Retinal pigment epithelial cell (primary cell): ENCODE results near the gene DAAM2.

ENCODE experiments used
- DNase-seq: peaks from one replicate; pipeline ENCODE4 v3.0.0-alpha.2; 2010; ENCODE audit warnings: low read depth
- H3K4me3 ChIP-seq: 2 replicates; pipeline ENCODE4 v1.5.1; 2011; ENCODE audit warnings: mild to moderate bottlenecking, low read length, control low read depth, moderate library complexity
- CTCF ChIP-seq: conservative IDR thresholded peaks from 2 replicates; pipeline ENCODE4 v1.5.1; 2011; ENCODE audit warnings: low read depth, low read length, control low read depth, inconsistent platforms

DAAM2 gene

GRCh38 chr6:39800034-39801032, 8.2 kb downstream of the DAAM2 start:
- no peak for DNase-seq
- no peak for TF ChIP-seq CTCF
- no peak overlapping the region for H3K4me3 ChIP-seq

- no peak for TF ChIP-seq CTCF
- no peak for DNase-seq
- no peak overlapping the region for H3K4me3 ChIP-seq
Observed at GRCh38 chr6:39801456-39802251, 9.5 kb downstream of the DAAM2 start.

GRCh38 chr6:39803872-39804271, 11.7 kb downstream of the DAAM2 start:
- DNase-seq: no peak
- no peak overlapping the region for H3K4me3 ChIP-seq
- TF ChIP-seq CTCF: no peak

- no peak overlapping the region for H3K4me3 ChIP-seq
- TF ChIP-seq CTCF: no peak
- DNase-seq: peak; percentile 100
Observed at GRCh38 chr6:39804466-39805065, 12.4 kb downstream of the DAAM2 start.

GRCh38 chr6:39806278-39806677, 14.1 kb downstream of the DAAM2 start:
- no peak for TF ChIP-seq CTCF
- DNase-seq: no peak
- H3K4me3 ChIP-seq: no peak overlapping the region

GRCh38 chr6:39808346-39808745, 16.2 kb downstream of the DAAM2 start:
- no peak for TF ChIP-seq CTCF

More at GRCh38 chr6:39808346-39808745, 16.2 kb downstream of the DAAM2 start:
- H3K4me3 ChIP-seq: no peak overlapping the region
- no peak for DNase-seq
